Limb (tissue), 2 donors: ENCODE data around the gene OTOGL.
"Not testable (repeated sequence)": the region's sequence is repeated elsewhere in the genome, so short reads cannot be mapped to it uniquely, and the experiment has no call there.

ENCODE experiments used
- DNase-seq, 2 donors: peaks; one replicate each; pipeline ENCODE4 v3.0.0-alpha.2; 2016; ENCODE audit errors: extremely low spot score in 2 of 2

Gene OTOGL

GRCh38 chr12:80129895-80130530 is 30.7 kb downstream of the OTOGL start:
- peak in 1 of 2 donors; percentile 18 for DNase-seq

GRCh38 chr12:80135624-80136023 is 36.3 kb downstream of the OTOGL start:
- no peak for DNase-seq

- DNase-seq: no peak
These were observed 40.7 kb downstream of the OTOGL start for GRCh38 chr12:80140005-80140404.

- no peak for DNase-seq
These were observed 43.3 kb downstream of the OTOGL start for GRCh38 chr12:80142640-80143039.

- DNase-seq: no peak
These were observed 44.2 kb downstream of the OTOGL start for GRCh38 chr12:80143537-80143936.

GRCh38 chr12:80149547-80150313 is 50.4 kb downstream of the OTOGL start:
- DNase-seq: not testable (repeated sequence)

- no peak for DNase-seq
These were observed 51.8 kb downstream of the OTOGL start for GRCh38 chr12:80151131-80151530.

GRCh38 chr12:80154261-80154660 is 54.9 kb downstream of the OTOGL start:
- no peak for DNase-seq

- no peak for DNase-seq
These were observed 57.0 kb downstream of the OTOGL start for GRCh38 chr12:80156306-80156705.

GRCh38 chr12:80157645-80158044 is 58.3 kb downstream of the OTOGL start:
- no peak for DNase-seq

GRCh38 chr12:80161612-80162011 is 62.3 kb downstream of the OTOGL start:
- DNase-seq: peak in 1 of 2 donors; percentile 6

GRCh38 chr12:80162177-80162576 is 62.8 kb downstream of the OTOGL start:
- no peak for DNase-seq

- no peak for DNase-seq
These were observed 66.4 kb downstream of the OTOGL start for GRCh38 chr12:80165746-80166145.

- DNase-seq: no peak
These were observed 67.4 kb downstream of the OTOGL start for GRCh38 chr12:80166751-80167150.

GRCh38 chr12:80168936-80169335 is 69.6 kb downstream of the OTOGL start:
- DNase-seq: no peak

GRCh38 chr12:80170915-80171314 is 71.6 kb downstream of the OTOGL start:
- no peak for DNase-seq

GRCh38 chr12:80173083-80173864 is 73.9 kb downstream of the OTOGL start:
- DNase-seq: no peak

GRCh38 chr12:80175307-80175930 is 76.1 kb downstream of the OTOGL start:
- DNase-seq: no peak

- no peak for DNase-seq
These were observed 77.4 kb downstream of the OTOGL start for GRCh38 chr12:80176706-80177105.

- DNase-seq: no peak
These were observed 79.5 kb downstream of the OTOGL start for GRCh38 chr12:80178846-80179245.

- no peak for DNase-seq
These were observed 84.6 kb downstream of the OTOGL start for GRCh38 chr12:80183939-80184338.

GRCh38 chr12:80184926-80185325 is 85.6 kb downstream of the OTOGL start:
- no peak for DNase-seq
